Fibroblast of lung (primary cell): ENCODE measurements around the gene CTSC. TPM values are rescaled to one million over a fixed set of nuclear protein-coding genes. Genes with fewer than 3 reads are reported as not detected.

ENCODE experiments used
- DNase-seq, 2 donors: peaks; one replicate each; pipeline versions ENCODE4 v3.0.0 to v3.0.0-alpha.2; 2010; ENCODE audit warnings: low read depth in 2 of 2
- H2AFZ ChIP-seq: 2 replicates; pipeline ENCODE4 v1.5.1; 2012; ENCODE audit warnings: low read length, control low read depth, inconsistent platforms
- H3K27ac ChIP-seq: 2 replicates; pipeline ENCODE4 v1.5.1; 2011; ENCODE audit warnings: low read length, control low read depth; ENCODE audit not compliant: insufficient read depth
- H3K27me3 ChIP-seq: 2 replicates; pipeline ENCODE4 v1.5.1; 2011; ENCODE audit warnings: mild to moderate bottlenecking, low read length; ENCODE audit not compliant: control insufficient read depth, insufficient read depth
- H3K36me3 ChIP-seq: 2 replicates; pipeline ENCODE4 v1.5.1; 2011; ENCODE audit warnings: low read length; ENCODE audit not compliant: control insufficient read depth, insufficient read depth
- H3K4me1 ChIP-seq: 2 replicates; pipeline ENCODE4 v1.5.1; 2011; ENCODE audit warnings: low read length; ENCODE audit not compliant: control insufficient read depth, insufficient read depth; ENCODE audit errors: extremely low read depth
- H3K4me2 ChIP-seq: 2 replicates; pipeline ENCODE4 v1.5.1; 2011; ENCODE audit warnings: low read length, control low read depth; ENCODE audit not compliant: insufficient read depth; ENCODE audit errors: extremely low read depth
- H3K4me3 ChIP-seq, 4 experiments: fragments of 200-600 bp in 1 of 4; sonication (generic) in 1 of 4; replicated peaks in 1 of 4; 2 replicates each; pipeline ENCODE4 v1.5.1; 2011 to 2016; ENCODE audit warnings: low read length in 4 of 4, low read depth in 3 of 4, mild to moderate bottlenecking in 3 of 4, control low read depth in 2 of 4, inconsistent platforms in 1 of 4, mixed read lengths in 1 of 4; ENCODE audit not compliant: insufficient read depth in 1 of 4; ENCODE audit errors: control extremely low read depth in 1 of 4
- H3K79me2 ChIP-seq: 2 replicates; pipeline ENCODE4 v1.5.1; 2012; ENCODE audit warnings: mild to moderate bottlenecking, low read length, inconsistent platforms; ENCODE audit not compliant: control insufficient read depth, insufficient read depth
- H3K9ac ChIP-seq: 2 replicates; pipeline ENCODE4 v1.5.1; 2011; ENCODE audit warnings: mild to moderate bottlenecking, low read length, control low read depth; ENCODE audit not compliant: insufficient read depth
- H3K9me3 ChIP-seq: 2 replicates; pipeline ENCODE4 v1.5.1; 2012; ENCODE audit warnings: low read depth, low read length; ENCODE audit not compliant: control insufficient read depth, insufficient read depth
- H4K20me1 ChIP-seq: 2 replicates; pipeline ENCODE4 v1.5.1; 2011; ENCODE audit warnings: low read length; ENCODE audit not compliant: control insufficient read depth, insufficient read depth; ENCODE audit errors: extremely low read depth
- CTCF ChIP-seq, 2 donors: IDR thresholded peaks in 1 of 2; conservative IDR thresholded peaks in 1 of 2; 1 replicate in 1 of 2; 2 replicates in 1 of 2; pipeline ENCODE4 v1.5.1; 2011 to 2012; ENCODE audit warnings: low read length in 2 of 2, control low read depth in 1 of 2, inconsistent platforms in 1 of 2, low read depth in 1 of 2, mild to moderate bottlenecking in 1 of 2
- EZH2 ChIP-seq: IDR thresholded peaks from 2 replicates; pipeline ENCODE4 v1.5.1; 2012; ENCODE audit warnings: low read length, control low read depth, mild to moderate bottlenecking; ENCODE audit errors: missing control alignments
- polyA plus RNA-seq, 2 donors: library from polyadenylated mRNA; depleted of rRNA in 1 of 2; stranded (reverse) in 1 of 2; unstranded in 1 of 2; fragments of >200 nt; gene quantifications; 2 replicates each; pipeline ENCODE4 v1.2.1, GENCODE V29; 2011 to 2012; ENCODE audit warnings: missing spikeins in 1 of 2
- total RNA-seq: library from RNA; depleted of rRNA; stranded (reverse); fragments of >200 nt; gene quantifications from 2 replicates; pipeline ENCODE4 v1.2.1, GENCODE V29; 2014

The CTSC gene
- total and polyA plus RNA-seq, 2 donors (not counting 1 experiment from before 2014, with no cell fraction given): 75.8 to 593 TPM

GRCh38 chr11:88384004-88384668, 46.6 kb upstream of the CTSC start:
- no peaks in the 10 kb centered on the region for H3K9me3 ChIP-seq
- no peak overlapping the region for H3K27ac ChIP-seq
- peak in 1 of 2 donors; percentile 83 for DNase-seq
- TF ChIP-seq CTCF (conservative IDR thresholded peaks at IDR 0.05 in 1 of 2, IDR thresholded peaks at IDR 0.05 in 1 of 2; ENCODE audit: low read depth in 1 of 2, low read length in 2 of 2) (no peak), EZH2 (no peak)
- no peaks in the 10 kb centered on the region for H3K27me3 ChIP-seq
- peak overlapping the region; percentile 19 for H2AFZ ChIP-seq
- no peak overlapping the region for H3K4me3 ChIP-seq
- H3K36me3 ChIP-seq: no peaks in the 10 kb centered on the region
- no peaks in the 10 kb centered on the region for H4K20me1 ChIP-seq
- H3K9ac ChIP-seq: no peak overlapping the region
- H3K4me1 ChIP-seq: peaks cover 4% of the 10 kb centered on the region
- H3K4me2 ChIP-seq: peak overlapping the region; percentile 46
- no peaks in the 10 kb centered on the region for H3K79me2 ChIP-seq

GRCh38 chr11:88383447-88383846, 45.9 kb upstream of the CTSC start:
- H3K9ac ChIP-seq: no peak overlapping the region
- no peaks in the 10 kb centered on the region for H3K9me3 ChIP-seq

GRCh38 chr11:88379130-88379529, 41.6 kb upstream of the CTSC start:
- Histone ChIP-seq H3K9ac (no peak overlapping the region), H3K27ac (no peak overlapping the region)
- no peak for DNase-seq

More at GRCh38 chr11:88383447-88383846, 45.9 kb upstream of the CTSC start:
- Histone ChIP-seq H3K4me3 (no peak overlapping the region), H3K36me3 (no peaks in the 10 kb centered on the region), H3K27ac (no peak overlapping the region), H3K4me1 (peaks cover 4% of the 10 kb centered on the region), H3K27me3 (no peaks in the 10 kb centered on the region), H2AFZ (no peak overlapping the region), H3K79me2 (no peaks in the 10 kb centered on the region), H4K20me1 (no peaks in the 10 kb centered on the region), H3K4me2 (no peak overlapping the region)
- TF ChIP-seq EZH2 (no peak), CTCF (conservative IDR thresholded peaks at IDR 0.05 in 1 of 2, IDR thresholded peaks at IDR 0.05 in 1 of 2; ENCODE audit: low read depth in 1 of 2, low read length in 2 of 2) (no peak)
- DNase-seq: peak in 1 of 2 donors; percentile 9

More at GRCh38 chr11:88379130-88379529, 41.6 kb upstream of the CTSC start:
- no peaks in the 10 kb centered on the region for H3K27me3 ChIP-seq
- no peaks in the 10 kb centered on the region for H4K20me1 ChIP-seq
- no peaks in the 10 kb centered on the region for H3K9me3 ChIP-seq
- no peak overlapping the region for H3K4me3 ChIP-seq
- H3K4me2 ChIP-seq: no peak overlapping the region
- H3K36me3 ChIP-seq: no peaks in the 10 kb centered on the region
- H3K79me2 ChIP-seq: no peaks in the 10 kb centered on the region
- no peak for TF ChIP-seq CTCF (conservative IDR thresholded peaks at IDR 0.05 in 1 of 2, IDR thresholded peaks at IDR 0.05 in 1 of 2; ENCODE audit: low read depth in 1 of 2, low read length in 2 of 2)
- TF ChIP-seq EZH2: no peak
- H3K4me1 ChIP-seq: no peaks in the 10 kb centered on the region
- H2AFZ ChIP-seq: no peak overlapping the region
